Lower leg skin (tissue), 3 donors: ENCODE results near the gene TNFSF8.

Source experiments
- POLR2A ChIP-seq, 2 donors: fragments of 450-650 bp; IDR thresholded peaks; one replicate each; pipeline ENCODE4 v1.6.1; 2016 to 2017; ENCODE audit warnings: antibody characterized with exemption in 2 of 2, mild to moderate bottlenecking in 1 of 2, moderate library complexity in 1 of 2
- TF ChIP-seq, protein P1 (sequence below), 3 donors: fragments of 450-650 bp; IDR thresholded peaks; one replicate each; pipeline ENCODE4 v1.5.1; 2016; ENCODE audit warnings: antibody characterized with exemption in 3 of 3, mild to moderate bottlenecking in 3 of 3, moderate library complexity in 2 of 3

DNA sequence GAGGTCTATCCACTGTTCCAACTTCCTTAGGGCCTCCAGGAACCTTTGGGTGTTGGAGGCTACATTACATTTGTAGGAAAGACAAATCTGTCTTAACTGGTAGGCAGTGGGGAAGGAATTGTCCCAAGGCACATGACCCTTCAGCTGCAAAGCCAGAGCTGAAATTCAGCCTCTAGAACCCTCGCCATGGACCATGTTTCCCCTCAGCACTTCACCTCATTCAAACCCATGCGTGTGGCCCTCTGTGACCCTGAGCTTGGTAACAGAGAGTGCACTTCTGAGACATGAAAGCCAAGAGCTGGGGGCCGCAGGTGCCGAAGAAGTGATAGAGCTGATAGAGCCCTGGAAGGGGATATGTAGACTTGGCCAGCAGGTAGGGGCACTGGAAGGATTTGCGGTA, 17.2 kb downstream of the TNFSF8 start:
- TF ChIP-seq, protein P1, sequence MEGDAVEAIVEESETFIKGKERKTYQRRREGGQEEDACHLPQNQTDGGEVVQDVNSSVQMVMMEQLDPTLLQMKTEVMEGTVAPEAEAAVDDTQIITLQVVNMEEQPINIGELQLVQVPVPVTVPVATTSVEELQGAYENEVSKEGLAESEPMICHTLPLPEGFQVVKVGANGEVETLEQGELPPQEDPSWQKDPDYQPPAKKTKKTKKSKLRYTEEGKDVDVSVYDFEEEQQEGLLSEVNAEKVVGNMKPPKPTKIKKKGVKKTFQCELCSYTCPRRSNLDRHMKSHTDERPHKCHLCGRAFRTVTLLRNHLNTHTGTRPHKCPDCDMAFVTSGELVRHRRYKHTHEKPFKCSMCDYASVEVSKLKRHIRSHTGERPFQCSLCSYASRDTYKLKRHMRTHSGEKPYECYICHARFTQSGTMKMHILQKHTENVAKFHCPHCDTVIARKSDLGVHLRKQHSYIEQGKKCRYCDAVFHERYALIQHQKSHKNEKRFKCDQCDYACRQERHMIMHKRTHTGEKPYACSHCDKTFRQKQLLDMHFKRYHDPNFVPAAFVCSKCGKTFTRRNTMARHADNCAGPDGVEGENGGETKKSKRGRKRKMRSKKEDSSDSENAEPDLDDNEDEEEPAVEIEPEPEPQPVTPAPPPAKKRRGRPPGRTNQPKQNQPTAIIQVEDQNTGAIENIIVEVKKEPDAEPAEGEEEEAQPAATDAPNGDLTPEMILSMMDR (IDR thresholded peaks at IDR 0.05), result no peak
- no peak for TF ChIP-seq POLR2A (IDR thresholded peaks at IDR 0.05)
